SHP77 treated with DMSO at 0.1 percent for 48 hours (cell line): ENCODE data around the gene NBPF8.
"Not testable (repeated sequence)": the region's sequence is repeated elsewhere in the genome, so short reads cannot be mapped to it uniquely, and the experiment has no call there.

Experiments
- DNase-seq: peaks from one replicate; lab custom pipeline; 2025; lab: John Stamatoyannopoulos, UW

NBPF8 gene

GRCh38 chr1:120414911-120415480 is at the start of gene NBPF8:
NBPF8 (plus strand) TSS chr1:120415035; CDS start chr1:120436523, 21,488 bp downstream.
- DNase-seq = not testable (repeated sequence)

- not testable (repeated sequence) for DNase-seq
Observed at GRCh38 chr1:120367709-120368108, 47.1 kb upstream of the NBPF8 start.

GRCh38 chr1:120386651-120387050 is 28.2 kb upstream of the NBPF8 start:
- not testable (repeated sequence) for DNase-seq

- peak; percentile 42 for DNase-seq
Observed at GRCh38 chr1:120388597-120389126, 26.2 kb upstream of the NBPF8 start.

- DNase-seq = not testable (repeated sequence)
Observed at GRCh38 chr1:120391365-120391764, 23.5 kb upstream of the NBPF8 start.

- not testable (repeated sequence) for DNase-seq
Observed at GRCh38 chr1:120393316-120394232, 21.3 kb upstream of the NBPF8 start.

GRCh38 chr1:120405348-120405747 is 9.5 kb upstream of the NBPF8 start:
- not testable (repeated sequence) for DNase-seq

- DNase-seq = not testable (repeated sequence)
Observed at GRCh38 chr1:120414451-120414850, 384 bp upstream of the NBPF8 start.

GRCh38 chr1:120415492-120415961 is 692 bp downstream of the NBPF8 start:
- not testable (repeated sequence) for DNase-seq

- not testable (repeated sequence) for DNase-seq
Observed at GRCh38 chr1:120425063-120425462, 10.2 kb downstream of the NBPF8 start.

- DNase-seq = not testable (repeated sequence)
Observed at GRCh38 chr1:120431626-120432025, 16.8 kb downstream of the NBPF8 start.

- not testable (repeated sequence) for DNase-seq
Observed at GRCh38 chr1:120433831-120434230, 19.0 kb downstream of the NBPF8 start.

GRCh38 chr1:120449124-120449523 is 34.3 kb downstream of the NBPF8 start:
- not testable (repeated sequence) for DNase-seq
